Measurements from ENCODE around the gene EXD1. TPM values are rescaled to one million over a fixed set of nuclear protein-coding genes. Genes with fewer than 3 reads are reported as not detected.
A peak's percentile ranks its signal among the peaks of the same experiment; 100 is the strongest.

Gene EXD1
- total and polyA plus RNA-seq, 9 of the 15 experiments (the other 6 are each of a cell fraction or from before 2014, with no cell fraction given), result not detected

DNA sequence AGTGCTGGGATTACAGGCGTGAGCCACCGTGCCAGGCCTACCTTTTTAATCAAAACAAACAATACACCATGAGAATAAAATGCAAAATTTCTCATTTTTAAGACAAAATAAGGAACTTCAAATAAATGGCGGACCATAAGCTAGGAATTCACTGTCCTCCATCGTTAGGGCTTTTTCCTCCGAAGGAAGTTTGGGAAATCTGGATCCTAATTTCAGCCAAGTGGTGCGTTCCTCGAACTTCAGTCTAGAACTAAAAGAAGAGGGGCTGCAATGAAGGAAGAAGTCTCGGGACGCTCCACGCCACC is 260 bp downstream of the EXD1 start (continued):
- TF ChIP-seq, protein P1, sequence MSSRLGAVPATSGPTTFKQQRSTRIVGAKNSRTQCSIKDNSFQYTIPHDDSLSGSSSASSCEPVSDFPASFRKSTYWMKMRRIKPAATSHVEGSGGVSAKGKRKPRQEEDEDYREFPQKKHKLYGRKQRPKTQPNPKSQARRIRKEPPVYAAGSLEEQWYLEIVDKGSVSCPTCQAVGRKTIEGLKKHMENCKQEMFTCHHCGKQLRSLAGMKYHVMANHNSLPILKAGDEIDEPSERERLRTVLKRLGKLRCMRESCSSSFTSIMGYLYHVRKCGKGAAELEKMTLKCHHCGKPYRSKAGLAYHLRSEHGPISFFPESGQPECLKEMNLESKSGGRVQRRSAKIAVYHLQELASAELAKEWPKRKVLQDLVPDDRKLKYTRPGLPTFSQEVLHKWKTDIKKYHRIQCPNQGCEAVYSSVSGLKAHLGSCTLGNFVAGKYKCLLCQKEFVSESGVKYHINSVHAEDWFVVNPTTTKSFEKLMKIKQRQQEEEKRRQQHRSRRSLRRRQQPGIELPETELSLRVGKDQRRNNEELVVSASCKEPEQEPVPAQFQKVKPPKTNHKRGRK (tag; IDR thresholded peaks at IDR 0.05), result 0 out of 2 replicates have a peak, but pooled peaks have one; percentile 8

DNA sequence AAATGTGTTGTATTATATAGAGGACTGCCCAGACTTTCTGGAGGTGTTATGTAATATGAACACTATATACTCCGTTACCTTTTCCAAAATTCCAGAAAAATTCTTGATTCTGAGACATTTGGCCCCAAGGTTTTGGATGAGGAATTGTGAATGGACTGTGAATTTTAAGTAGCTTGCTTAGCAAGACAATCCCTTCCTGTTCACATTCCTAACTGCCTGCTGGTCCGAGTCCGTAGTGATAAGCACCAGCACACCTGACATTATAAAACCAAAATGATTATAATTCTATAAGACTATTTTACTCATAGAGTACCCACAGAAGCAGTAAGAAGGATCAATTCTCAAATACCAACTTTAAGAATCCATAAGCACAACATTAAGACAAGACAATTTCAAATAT is 11.2 kb downstream of the EXD1 start:
- H3K9me3 ChIP-seq (replicated peaks; ENCODE audit: control insufficient read depth, insufficient read depth, low read depth, low read length), result no peaks in the 10 kb centered on the region
- no peak overlapping the region for H3K4me2 ChIP-seq (ENCODE audit: insufficient read depth, low read length)
- H3K9me1 ChIP-seq (ENCODE audit: control insufficient read depth, insufficient read depth, low read length), result no peaks in the 10 kb centered on the region
- intact Hi-C loops (cut with micrococcal nuclease), result no loop called here
- H4K20me1 ChIP-seq (replicated peaks; ENCODE audit: control insufficient read depth, insufficient read depth, low read length), result no peaks in the 10 kb centered on the region
- WGBS (ENCODE audit: insufficient coverage, low coverage, missing lambda C conversion rate), result 9% methylated on average over 3 of the region's 3 CpGs
- H3K4me3 ChIP-seq, result no peak overlapping the region
- FAIRE-seq, result no peak
- CTCF ChIA-PET (ENCODE audit: low intra/inter-chr PET ratio), result no interaction called here
- no peak overlapping the region for H2AFZ ChIP-seq (ENCODE audit: low read depth, low read length)
- ATAC-seq, result no peak
- no peaks in the 10 kb centered on the region for H3K36me3 ChIP-seq (ENCODE audit: control insufficient read depth, insufficient read depth, low read length)
- H3K79me2 ChIP-seq (ENCODE audit: control insufficient read depth, insufficient read depth, low read length), result no peaks in the 10 kb centered on the region
- in situ Hi-C loops (cut with MboI), result no loop called here
- H3K27me3 ChIP-seq (ENCODE audit: control insufficient read depth in 2 of 2, insufficient read depth in 2 of 2, low read length in 2 of 2), result peaks cover 0 to 4% of the 10 kb centered on the region in 2 experiments; a peak in 2 of 5 replicates
- POLR2A ChIA-PET, result interaction anchor here (0.6 to 1.4 kb wide), 4 partner anchors 9 to 234 kb away, joined by 3 to 4 read pairs (median 3); partner anchors contain the start of genes CHP1 and EXD1
- no peaks in the 10 kb centered on the region; a peak in 1 of 5 replicates for H3K4me1 ChIP-seq (replicated peaks in 1 of 2; ENCODE audit: control insufficient read depth in 2 of 2, insufficient read depth in 2 of 2, low read length in 2 of 2)
- no peak overlapping the region for H3K9ac ChIP-seq (ENCODE audit: insufficient read depth in 1 of 2, low read depth in 2 of 2, low read length in 2 of 2)
- DNase-seq (ENCODE audit: extremely low read depth in 1 of 4, low spot score in 3 of 4), result no peak
- BruUV-seq (replicated peaks), result no TSS peak
- H3K27ac ChIP-seq (ENCODE audit: extremely low read depth, low read depth, low read length), result no peak overlapping the region
- TF ChIP-seq HDAC6 (IDR thresholded peaks at IDR 0.05; ENCODE audit: low read depth, low read length), result no peak
- no peak for TF ChIP-seq ZBTB1 (CRISPR knock-in tag; IDR thresholded peaks at IDR 0.05; ENCODE audit: borderline replicate concordance, low read depth)
- TF ChIP-seq, protein P2, sequence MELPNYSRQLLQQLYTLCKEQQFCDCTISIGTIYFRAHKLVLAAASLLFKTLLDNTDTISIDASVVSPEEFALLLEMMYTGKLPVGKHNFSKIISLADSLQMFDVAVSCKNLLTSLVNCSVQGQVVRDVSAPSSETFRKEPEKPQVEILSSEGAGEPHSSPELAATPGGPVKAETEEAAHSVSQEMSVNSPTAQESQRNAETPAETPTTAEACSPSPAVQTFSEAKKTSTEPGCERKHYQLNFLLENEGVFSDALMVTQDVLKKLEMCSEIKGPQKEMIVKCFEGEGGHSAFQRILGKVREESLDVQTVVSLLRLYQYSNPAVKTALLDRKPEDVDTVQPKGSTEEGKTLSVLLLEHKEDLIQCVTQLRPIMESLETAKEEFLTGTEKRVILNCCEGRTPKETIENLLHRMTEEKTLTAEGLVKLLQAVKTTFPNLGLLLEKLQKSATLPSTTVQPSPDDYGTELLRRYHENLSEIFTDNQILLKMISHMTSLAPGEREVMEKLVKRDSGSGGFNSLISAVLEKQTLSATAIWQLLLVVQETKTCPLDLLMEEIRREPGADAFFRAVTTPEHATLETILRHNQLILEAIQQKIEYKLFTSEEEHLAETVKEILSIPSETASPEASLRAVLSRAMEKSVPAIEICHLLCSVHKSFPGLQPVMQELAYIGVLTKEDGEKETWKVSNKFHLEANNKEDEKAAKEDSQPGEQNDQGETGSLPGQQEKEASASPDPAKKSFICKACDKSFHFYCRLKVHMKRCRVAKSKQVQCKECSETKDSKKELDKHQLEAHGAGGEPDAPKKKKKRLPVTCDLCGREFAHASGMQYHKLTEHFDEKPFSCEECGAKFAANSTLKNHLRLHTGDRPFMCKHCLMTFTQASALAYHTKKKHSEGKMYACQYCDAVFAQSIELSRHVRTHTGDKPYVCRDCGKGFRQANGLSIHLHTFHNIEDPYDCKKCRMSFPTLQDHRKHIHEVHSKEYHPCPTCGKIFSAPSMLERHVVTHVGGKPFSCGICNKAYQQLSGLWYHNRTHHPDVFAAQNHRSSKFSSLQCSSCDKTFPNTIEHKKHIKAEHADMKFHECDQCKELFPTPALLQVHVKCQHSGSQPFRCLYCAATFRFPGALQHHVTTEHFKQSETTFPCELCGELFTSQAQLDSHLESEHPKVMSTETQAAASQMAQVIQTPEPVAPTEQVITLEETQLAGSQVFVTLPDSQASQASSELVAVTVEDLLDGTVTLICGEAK (IDR thresholded peaks at IDR 0.05), result no peak
- TF ChIP-seq, protein P2 (CRISPR knock-in tag; IDR thresholded peaks at IDR 0.05), result no peak
- TF ChIP-seq PML (IDR thresholded peaks at IDR 0.05; ENCODE audit: low read length), result no peak
- no peak for TF ChIP-seq ZZZ3 (IDR thresholded peaks at IDR 0.05)
- no peak for TF ChIP-seq NONO (IDR thresholded peaks at IDR 0.05; ENCODE audit: low read depth in 2 of 2, low read length in 1 of 2)
- no peak for TF ChIP-seq CCAR2 (IDR thresholded peaks at IDR 0.05; ENCODE audit: low read depth, low read length)
- TF ChIP-seq FOXJ2 (tag; IDR thresholded peaks at IDR 0.05), result no peak

All from K562 (cell line).